HFF-Myc (cell line): Measurements from ENCODE around the gene TEKTIP1.
"Not testable (repeated sequence)": the region's sequence is repeated elsewhere in the genome, so short reads cannot be mapped to it uniquely, and the experiment has no call there.

Experiments
- DNase-seq: peaks from one replicate; pipeline ENCODE4 v3.0.0-alpha.2; 2011; ENCODE audit warnings: low read depth; ENCODE audit errors: extremely low read depth
- H3K4me3 ChIP-seq: replicated peaks from 2 replicates; pipeline ENCODE4 v1.5.1; 2011; ENCODE audit warnings: low read depth, mild to moderate bottlenecking, control low read depth, low read length
- TF ChIP-seq, protein P1 (sequence below): IDR thresholded peaks from 2 replicates; pipeline ENCODE4 v1.5.1; 2012; ENCODE audit warnings: mild to moderate bottlenecking, low read depth, low read length, control low read depth; ENCODE audit errors: missing control alignments

The TEKTIP1 gene

DNA sequence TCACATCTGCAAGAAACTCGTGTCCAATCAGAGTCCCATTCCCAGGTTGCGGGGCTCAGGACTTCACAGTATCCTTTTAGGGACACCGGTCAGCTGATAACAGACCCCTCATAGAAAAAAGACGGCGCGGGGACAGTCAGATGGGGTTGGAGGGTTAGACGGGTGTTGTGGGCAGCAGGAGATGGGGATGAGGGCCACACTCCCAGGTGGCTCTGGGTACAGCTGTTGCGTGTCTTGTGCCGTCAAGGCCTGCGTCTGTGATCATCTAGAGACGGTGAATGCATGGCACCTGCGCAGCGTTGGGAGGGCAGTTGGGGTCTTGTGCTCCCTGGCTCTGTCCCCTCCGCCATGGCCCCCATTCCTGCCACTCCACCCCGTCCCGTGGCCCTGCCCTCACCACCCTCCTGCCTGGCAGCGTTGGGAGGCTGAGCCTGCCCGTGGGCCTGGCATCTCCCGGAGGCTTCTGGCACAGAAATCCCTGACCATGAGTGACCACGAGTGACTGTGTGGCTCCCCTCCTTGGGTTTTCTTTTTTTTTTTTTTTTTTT is 14.0 kb upstream of the TEKTIP1 start:
- no peak overlapping the region for H3K4me3 ChIP-seq
- DNase-seq, result no peak
- TF ChIP-seq, protein P1, sequence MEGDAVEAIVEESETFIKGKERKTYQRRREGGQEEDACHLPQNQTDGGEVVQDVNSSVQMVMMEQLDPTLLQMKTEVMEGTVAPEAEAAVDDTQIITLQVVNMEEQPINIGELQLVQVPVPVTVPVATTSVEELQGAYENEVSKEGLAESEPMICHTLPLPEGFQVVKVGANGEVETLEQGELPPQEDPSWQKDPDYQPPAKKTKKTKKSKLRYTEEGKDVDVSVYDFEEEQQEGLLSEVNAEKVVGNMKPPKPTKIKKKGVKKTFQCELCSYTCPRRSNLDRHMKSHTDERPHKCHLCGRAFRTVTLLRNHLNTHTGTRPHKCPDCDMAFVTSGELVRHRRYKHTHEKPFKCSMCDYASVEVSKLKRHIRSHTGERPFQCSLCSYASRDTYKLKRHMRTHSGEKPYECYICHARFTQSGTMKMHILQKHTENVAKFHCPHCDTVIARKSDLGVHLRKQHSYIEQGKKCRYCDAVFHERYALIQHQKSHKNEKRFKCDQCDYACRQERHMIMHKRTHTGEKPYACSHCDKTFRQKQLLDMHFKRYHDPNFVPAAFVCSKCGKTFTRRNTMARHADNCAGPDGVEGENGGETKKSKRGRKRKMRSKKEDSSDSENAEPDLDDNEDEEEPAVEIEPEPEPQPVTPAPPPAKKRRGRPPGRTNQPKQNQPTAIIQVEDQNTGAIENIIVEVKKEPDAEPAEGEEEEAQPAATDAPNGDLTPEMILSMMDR, result no peak

- no peak overlapping the region for H3K4me3 ChIP-seq
- no peak for DNase-seq
- TF ChIP-seq, protein P1, result no peak
Observed at GRCh38 chr19:3526507-3527237, 12.3 kb upstream of the TEKTIP1 start.

GRCh38 chr19:3527238-3527910 is 11.6 kb upstream of the TEKTIP1 start:
- no peak for DNase-seq
- no peak overlapping the region for H3K4me3 ChIP-seq
- TF ChIP-seq, protein P1, result no peak

GRCh38 chr19:3528080-3528479 is 10.9 kb upstream of the TEKTIP1 start:
- TF ChIP-seq, protein P1, result no peak
- DNase-seq, result no peak
- no peak overlapping the region for H3K4me3 ChIP-seq

GRCh38 chr19:3528539-3529211 is 10.3 kb upstream of the TEKTIP1 start:
- TF ChIP-seq, protein P1, result no peak
- H3K4me3 ChIP-seq, result no peak overlapping the region
- no peak for DNase-seq

GRCh38 chr19:3529299-3529698 is 9.7 kb upstream of the TEKTIP1 start:
- not testable (repeated sequence) for DNase-seq, H3K4me3 ChIP-seq

DNA sequence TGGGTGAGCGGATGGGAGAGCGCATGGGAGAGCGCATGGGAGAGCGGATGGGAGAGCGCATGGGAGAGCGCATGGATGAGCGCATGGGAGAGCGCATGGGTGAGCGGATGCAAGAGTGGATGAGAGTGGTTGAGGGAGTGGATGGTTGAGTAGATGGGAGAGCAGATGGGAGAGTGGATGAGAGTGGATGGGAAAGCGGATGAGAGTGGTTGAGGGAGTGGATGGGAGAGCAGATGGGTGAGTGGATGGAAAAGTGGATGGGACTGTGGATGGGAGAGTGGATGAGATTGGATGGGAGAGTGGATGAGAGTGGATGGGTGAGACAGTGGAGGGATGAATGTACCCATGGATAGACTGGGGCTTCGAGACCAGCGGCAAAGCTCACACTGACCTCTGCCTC is 8.6 kb upstream of the TEKTIP1 start:
- TF ChIP-seq, protein P1, result no peak
- no peak for DNase-seq
- no peak overlapping the region for H3K4me3 ChIP-seq
